SK-N-SH (cell line): ENCODE results near the gene EMX1. TPM values are rescaled to one million over a fixed set of nuclear protein-coding genes. Genes with fewer than 3 reads are reported as not detected.
A peak's percentile ranks its signal among the peaks of the same experiment; 100 is the strongest.

ENCODE experiments used
- CTCF ChIA-PET: fragments of 300-600, 350-600 bp; formaldehyde crosslinking; extraction: SDS; loops from one replicate; lab custom pipeline; 2021; lab: Yijun Ruan, JAX
- POLR2A ChIA-PET: fragments of 350-600 bp; sonication (Branson Sonifier 250); formaldehyde crosslinking; extraction: SDS; loops from one replicate; lab custom pipeline; 2020; ENCODE audit warnings: antibody characterized with exemption, inconsistent platforms; lab: Yijun Ruan, JAX
- DNase-seq: peaks from one replicate; pipeline ENCODE4 v3.0.0; 2012
- H2AFZ ChIP-seq: fragments of 200-600 bp; sonication (generic); 2 replicates; pipeline ENCODE4 v1.8.1; 2016; ENCODE audit warnings: antibody characterized with exemption, mild to moderate bottlenecking, low read depth
- H3F3A ChIP-seq: fragments of 200-600 bp; sonication (generic); replicated peaks from 2 replicates; pipeline ENCODE3; 2016; ENCODE audit warnings: antibody characterized with exemption, mild to moderate bottlenecking; ENCODE audit not compliant: insufficient read depth
- H3K27ac ChIP-seq, 2 experiments: fragments of 200-500 bp in 1 of 2; fragments of 200-600 bp in 1 of 2; sonication (Bioruptor generic) in 1 of 2; sonication (generic), shearing (Covaris generic) in 1 of 2; 2 replicates each; pipeline versions ENCODE4 v1.5.1 to v1.6.1; 2014 to 2016; ENCODE audit warnings: low read depth in 2 of 2, inconsistent platforms in 1 of 2, low read length in 1 of 2, mild to moderate bottlenecking in 1 of 2, mixed read lengths in 1 of 2
- H3K27me3 ChIP-seq: fragments of 200-600 bp; sonication (generic), shearing (Covaris generic); 2 replicates; pipeline ENCODE4 v1.6.1; 2016; ENCODE audit warnings: mixed run types; ENCODE audit not compliant: insufficient read depth
- H3K36me3 ChIP-seq, 2 experiments: fragments of 200-500 bp in 1 of 2; fragments of 200-600 bp in 1 of 2; sonication (Bioruptor generic) in 1 of 2; sonication (generic) in 1 of 2; replicated peaks in 1 of 2; 2 replicates each; pipeline versions ENCODE3 to v1.5.1; 2014 to 2016; ENCODE audit warnings: low read length in 1 of 2, mild to moderate bottlenecking in 1 of 2; ENCODE audit not compliant: insufficient read depth in 2 of 2, control insufficient read depth in 1 of 2
- H3K4me1 ChIP-seq, 2 experiments: fragments of 200-500 bp in 1 of 2; fragments of 200-600 bp in 1 of 2; sonication (Bioruptor generic) in 1 of 2; sonication (generic), shearing (Covaris generic) in 1 of 2; 2 replicates each; pipeline versions ENCODE4 v1.5.1 to v1.6.1; 2014 to 2016; ENCODE audit warnings: low read depth in 1 of 2, low read length in 1 of 2, mixed run types in 1 of 2; ENCODE audit not compliant: insufficient read depth in 2 of 2, control insufficient read depth in 1 of 2
- H3K4me2 ChIP-seq: fragments of 200-600 bp; sonication (generic), shearing (Covaris generic); 2 replicates; pipeline ENCODE4 v1.6.1; 2017; ENCODE audit warnings: mixed run types
- H3K4me3 ChIP-seq, 2 experiments: fragments of 200-500 bp in 1 of 2; fragments of 200-600 bp in 1 of 2; sonication (Bioruptor generic) in 1 of 2; sonication (generic), shearing (Covaris generic) in 1 of 2; 2 replicates each; pipeline versions ENCODE4 v1.5.1 to v1.8.1; 2014 to 2016; ENCODE audit warnings: low read depth in 2 of 2, inconsistent platforms in 1 of 2, low read length in 1 of 2, mild to moderate bottlenecking in 1 of 2, mixed read lengths in 1 of 2, moderate library complexity in 1 of 2
- H3K79me2 ChIP-seq: fragments of 200-600 bp; sonication (generic); 2 replicates; pipeline ENCODE4 v1.8.1; 2017; ENCODE audit warnings: mild to moderate bottlenecking; ENCODE audit not compliant: insufficient read depth
- H3K9ac ChIP-seq: fragments of 200-600 bp; sonication (generic); 2 replicates; pipeline ENCODE4 v1.6.1; 2017; ENCODE audit warnings: mixed run types
- H3K9me2 ChIP-seq: fragments of 200-600 bp; sonication (generic); 2 replicates; pipeline ENCODE4 v1.6.1; 2017; ENCODE audit warnings: mixed run types
- H3K9me3 ChIP-seq: fragments of 200-600 bp; sonication (generic); 2 replicates; pipeline ENCODE4 v1.6.1; 2017; ENCODE audit warnings: mixed run types, mild to moderate bottlenecking, moderate library complexity
- H4K20me1 ChIP-seq: fragments of 200-600 bp; sonication (generic); 2 replicates; pipeline ENCODE4 v1.6.1; 2017; ENCODE audit warnings: mild to moderate bottlenecking, mixed run types; ENCODE audit not compliant: insufficient read depth
- CHD2 ChIP-seq: fragments of 150-350 bp; IDR thresholded peaks from 2 replicates; pipeline ENCODE4 v1.6.1; 2018; ENCODE audit warnings: low read length; ENCODE audit not compliant: partially characterized antibody
- ELF1 ChIP-seq: IDR thresholded peaks from 2 replicates; pipeline ENCODE4 v1.4.0; 2012
- EP300 ChIP-seq, 2 experiments: IDR thresholded peaks; 2 replicates each; pipeline versions ENCODE4 v1.4.0 to v1.6.1; 2012; ENCODE audit warnings: borderline replicate concordance in 1 of 2, low read depth in 1 of 2, low read length in 1 of 2
- EZH2phosphoT487 ChIP-seq: fragments of 200-600 bp; sonication (generic); IDR thresholded peaks from 2 replicates; pipeline ENCODE4 v1.6.1; 2017; ENCODE audit warnings: low read depth, mixed run types, mild to moderate bottlenecking, antibody characterized with exemption, moderate library complexity, borderline replicate concordance
- FOXM1 ChIP-seq: IDR thresholded peaks from 2 replicates; pipeline ENCODE4 v1.4.0; 2012; ENCODE audit warnings: low read depth, mild to moderate bottlenecking
- IRF3 ChIP-seq: fragments of 150-350 bp; IDR thresholded peaks from 2 replicates; pipeline ENCODE4 v1.6.1; 2016; ENCODE audit warnings: mild to moderate bottlenecking, low read depth, low read length
- MEF2A ChIP-seq: IDR thresholded peaks from 2 replicates; pipeline ENCODE4 v1.4.0; 2012; ENCODE audit warnings: low read depth, borderline replicate concordance
- POLR2AphosphoS5 ChIP-seq: IDR thresholded peaks from 2 replicates; pipeline ENCODE4 v1.6.1; 2012; ENCODE audit warnings: low read depth, low read length
- RAD21 ChIP-seq: IDR thresholded peaks from 2 replicates; pipeline ENCODE4 v1.6.1; 2012; ENCODE audit warnings: mild to moderate bottlenecking, low read length
- RCOR1 ChIP-seq: fragments of 150-350 bp; IDR thresholded peaks from 2 replicates; pipeline ENCODE4 v1.6.1; 2017; ENCODE audit warnings: antibody characterized with exemption, low read length
- RFX5 ChIP-seq: IDR thresholded peaks from 2 replicates; pipeline ENCODE4 v1.6.1; 2012; ENCODE audit warnings: mild to moderate bottlenecking, improper control_type of control experiment, low read length
- SMC3 ChIP-seq: IDR thresholded peaks from 2 replicates; pipeline ENCODE4 v1.6.1; 2012; ENCODE audit warnings: low read depth, low read length, improper control_type of control experiment
- YY1 ChIP-seq: IDR thresholded peaks from 2 replicates; pipeline ENCODE4 v1.4.0; 2012; ENCODE audit warnings: low read depth, mild to moderate bottlenecking
- WGBS: methylation state at CpG from one replicate; pipeline ENCODE4 v1.1.6; 2017; ENCODE audit warnings: low lambda C conversion rate; 5-methylcytosine and 5-hydroxymethylcytosine counted together
- polyA plus RNA-seq, 3 experiments: library from polyadenylated mRNA; depleted of rRNA; stranded (reverse); fragments of >200 nt; gene quantifications; 2 replicates each; pipeline ENCODE4 v1.2.3, GENCODE V29; 2012
- TF ChIP-seq, protein P1 (sequence below): fragments of 200-600 bp; sonication (generic); IDR thresholded peaks from 2 replicates; pipeline ENCODE4 v1.6.1; 2017; ENCODE audit warnings: antibody characterized with exemption, mild to moderate bottlenecking, moderate library complexity
- TF ChIP-seq, protein P2 (sequence below): IDR thresholded peaks from 2 replicates; pipeline ENCODE4 v1.4.0; 2012; ENCODE audit warnings: low read depth
- TF ChIP-seq, protein P3 (sequence below): IDR thresholded peaks from 2 replicates; pipeline ENCODE4 v1.4.0; 2012; ENCODE audit warnings: low read depth, borderline replicate concordance

EMX1 gene
- polyA plus RNA-seq, 1 of the 3 experiments (the other 2 are of a cell fraction) = not detected

- Histone ChIP-seq H4K20me1 (peaks cover 6% of the 10 kb centered on the region; the same call in 1 of the 2 replicates), H2AFZ (no peak overlapping the region), H3K9ac (no peak overlapping the region), H3K27me3 (no peaks in the 10 kb centered on the region), H3K27ac (no peak overlapping the region), H3F3A (peaks cover 1% of the 10 kb centered on the region), H3K4me1 (peaks cover 6 to 12% of the 10 kb centered on the region in 2 experiments; a peak in 2 of 4 replicates), H3K9me3 (no peaks in the 10 kb centered on the region), H3K36me3 (peaks cover 0 to 12% of the 10 kb centered on the region in 2 experiments), H3K4me2 (no peak overlapping the region), H3K79me2 (no peaks in the 10 kb centered on the region), H3K9me2 (no peaks in the 10 kb centered on the region), H3K4me3 (no peak overlapping the region; a peak in 1 of 4 replicates)
- POLR2A ChIA-PET = interaction anchor here (1.2 kb wide), 1 partner anchor 285 kb away, joined by 6 read pairs; no protein-coding TSS in a partner anchor
- 16% methylated on average over 6 of the region's 11 CpGs for WGBS
- peak; percentile 77 for DNase-seq
- TF ChIP-seq RFX5 = no peak
- peak; percentile 80 for TF ChIP-seq SMC3
- TF ChIP-seq, protein P1, sequence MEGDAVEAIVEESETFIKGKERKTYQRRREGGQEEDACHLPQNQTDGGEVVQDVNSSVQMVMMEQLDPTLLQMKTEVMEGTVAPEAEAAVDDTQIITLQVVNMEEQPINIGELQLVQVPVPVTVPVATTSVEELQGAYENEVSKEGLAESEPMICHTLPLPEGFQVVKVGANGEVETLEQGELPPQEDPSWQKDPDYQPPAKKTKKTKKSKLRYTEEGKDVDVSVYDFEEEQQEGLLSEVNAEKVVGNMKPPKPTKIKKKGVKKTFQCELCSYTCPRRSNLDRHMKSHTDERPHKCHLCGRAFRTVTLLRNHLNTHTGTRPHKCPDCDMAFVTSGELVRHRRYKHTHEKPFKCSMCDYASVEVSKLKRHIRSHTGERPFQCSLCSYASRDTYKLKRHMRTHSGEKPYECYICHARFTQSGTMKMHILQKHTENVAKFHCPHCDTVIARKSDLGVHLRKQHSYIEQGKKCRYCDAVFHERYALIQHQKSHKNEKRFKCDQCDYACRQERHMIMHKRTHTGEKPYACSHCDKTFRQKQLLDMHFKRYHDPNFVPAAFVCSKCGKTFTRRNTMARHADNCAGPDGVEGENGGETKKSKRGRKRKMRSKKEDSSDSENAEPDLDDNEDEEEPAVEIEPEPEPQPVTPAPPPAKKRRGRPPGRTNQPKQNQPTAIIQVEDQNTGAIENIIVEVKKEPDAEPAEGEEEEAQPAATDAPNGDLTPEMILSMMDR = peak; percentile 71
- TF ChIP-seq MEF2A = no peak
- TF ChIP-seq, protein P2, sequence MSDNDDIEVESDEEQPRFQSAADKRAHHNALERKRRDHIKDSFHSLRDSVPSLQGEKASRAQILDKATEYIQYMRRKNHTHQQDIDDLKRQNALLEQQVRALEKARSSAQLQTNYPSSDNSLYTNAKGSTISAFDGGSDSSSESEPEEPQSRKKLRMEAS = no peak
- no peak for TF ChIP-seq EP300 (IDR thresholded peaks at IDR 0.05; ENCODE audit: borderline replicate concordance in 1 of 2, low read depth in 1 of 2, low read length in 1 of 2)
- peak; percentile 70 for TF ChIP-seq RAD21
- no peak for TF ChIP-seq YY1
- CTCF ChIA-PET = interaction anchor here (0.7 to 10.6 kb wide), 62 partner anchors 9 to 1105 kb away, joined by 3 to 173 read pairs (median 5); partner anchors contain the start of genes EMX1 and NOTO
Measured at GRCh38 chr2:72892506-72893173, 24.7 kb upstream of the EMX1 start.

GRCh38 chr2:72893594-72894319, 23.6 kb upstream of the EMX1 start:
- no peaks in the 10 kb centered on the region; the same call in 1 of the 2 replicates for H3K27me3 ChIP-seq
- no peak overlapping the region for H3K27ac ChIP-seq
- 57% methylated on average over 7 of the region's 15 CpGs for WGBS
- H3K36me3 ChIP-seq = peaks cover 0 to 12% of the 10 kb centered on the region in 2 experiments
- H3K9me2 ChIP-seq = no peaks in the 10 kb centered on the region
- no peak overlapping the region for H3K4me3 ChIP-seq
- ChIA-PET POLR2A (interaction anchor here (1.2 kb wide), 1 partner anchor 284 kb away, joined by 6 read pairs; no protein-coding TSS in a partner anchor), CTCF (interaction anchor here (0.6 to 10.6 kb wide), 66 partner anchors 9 to 859 kb away, joined by 3 to 173 read pairs (median 5); partner anchors contain the start of genes EMX1, NOTO and SFXN5)
- no peaks in the 10 kb centered on the region for H3K79me2 ChIP-seq
- DNase-seq = peak; percentile 79
- H3F3A ChIP-seq = no peaks in the 10 kb centered on the region
- peaks cover 0 to 8% of the 10 kb centered on the region in 2 experiments; a peak in 1 of 4 replicates for H3K4me1 ChIP-seq
- no peaks in the 10 kb centered on the region for H3K9me3 ChIP-seq
- no peak overlapping the region for H3K4me2 ChIP-seq
- no peak overlapping the region for H2AFZ ChIP-seq
- no peak overlapping the region for H3K9ac ChIP-seq
- H4K20me1 ChIP-seq = no peaks in the 10 kb centered on the region; the same call in 1 of the 2 replicates
- TF ChIP-seq ELF1 (no peak), IRF3 (no peak), EP300 (IDR thresholded peaks at IDR 0.05; ENCODE audit: borderline replicate concordance in 1 of 2, low read depth in 1 of 2, low read length in 1 of 2) (no peak), POLR2AphosphoS5 (no peak), RFX5 (no peak), RCOR1 (no peak), FOXM1 (no peak), EZH2phosphoT487 (no peak), RAD21 (peak; percentile 76), CHD2 (no peak)
- TF ChIP-seq, protein P1 = peak; percentile 69
- TF ChIP-seq, protein P3, sequence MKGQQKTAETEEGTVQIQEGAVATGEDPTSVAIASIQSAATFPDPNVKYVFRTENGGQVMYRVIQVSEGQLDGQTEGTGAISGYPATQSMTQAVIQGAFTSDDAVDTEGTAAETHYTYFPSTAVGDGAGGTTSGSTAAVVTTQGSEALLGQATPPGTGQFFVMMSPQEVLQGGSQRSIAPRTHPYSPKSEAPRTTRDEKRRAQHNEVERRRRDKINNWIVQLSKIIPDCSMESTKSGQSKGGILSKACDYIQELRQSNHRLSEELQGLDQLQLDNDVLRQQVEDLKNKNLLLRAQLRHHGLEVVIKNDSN = no peak
- TF ChIP-seq, protein P2 = no peak
